Left lung (tissue), 10 donors: Measurements from ENCODE around the gene TOGARAM1. TPM values are rescaled to one million over a fixed set of nuclear protein-coding genes. Genes with fewer than 3 reads are reported as not detected.

Source experiments
- ATAC-seq: fragments of 200-7000 bp; cut with Tn5 transposase; one replicate; pipeline ENCODE4 v1.9.1; 2020; ENCODE audit warnings: moderate library complexity
- DNase-seq, 4 donors: peaks; one replicate each; pipeline ENCODE4 v3.0.0-alpha.2; 2013 to 2020
- H3K27ac ChIP-seq, 2 donors: fragments of 200-600 bp; sonication (generic) in 1 of 2; one replicate each; pipeline versions ENCODE4 v1.5.0 to v1.8.0; 2020 to 2021
- H3K27me3 ChIP-seq, 2 donors: fragments of 200-600 bp; sonication (generic) in 1 of 2; one replicate each; pipeline versions ENCODE4 v1.5.0 to v1.8.0; 2020 to 2021
- H3K36me3 ChIP-seq, 2 donors: fragments of 200-600 bp; sonication (generic) in 1 of 2; one replicate each; pipeline versions ENCODE4 v1.5.0 to v1.8.0; 2020 to 2021
- H3K4me1 ChIP-seq, 2 donors: fragments of 200-600 bp; one replicate each; pipeline ENCODE4 v1.8.0; 2021
- H3K4me3 ChIP-seq, 2 donors: fragments of 200-600 bp; sonication (generic) in 1 of 2; one replicate each; pipeline versions ENCODE4 v1.5.0 to v1.8.0; 2020 to 2021; ENCODE audit warnings: mild to moderate bottlenecking in 1 of 2
- H3K9me3 ChIP-seq, 2 donors: fragments of 200-600 bp; sonication (generic) in 1 of 2; one replicate each; pipeline versions ENCODE4 v1.5.0 to v1.8.0; 2020 to 2021
- CTCF ChIP-seq, 2 donors: fragments of 200-600 bp; sonication (generic) in 1 of 2; IDR thresholded peaks; one replicate each; pipeline versions ENCODE4 v1.5.0 to v1.8.0; 2021; ENCODE audit warnings: antibody characterized with exemption in 2 of 2
- intact Hi-C, 2 donors: fragments of 100-400 bp; cut with DNase I; formaldehyde crosslinking; loops; one replicate each; pipeline versions ENCODE4 v1.11.2 to v1.14.2; 2022
- polyA plus RNA-seq, 6 donors: library from polyadenylated mRNA; unstranded; fragments of 120-200 nt; gene quantifications; one replicate each; pipeline ENCODE4 v1.2.1, GENCODE V29; 2013; ENCODE audit not compliant: insufficient read length in 6 of 6
- total RNA-seq, 2 donors: library from RNA; stranded (reverse); fragmentation: NEBNext Ultra II Directional; extraction: Animal tissue kit (Norgen Biotek cat#: 25700); gene quantifications; one replicate each; pipeline ENCODE4 v1.2.1, GENCODE V29; 2021
- donor health status: DM: no; HTN: yes; CAD: no.
- donor health status: DM: no; HTN: no; CAD: no.

The TOGARAM1 gene
- total and polyA plus RNA-seq, 8 donors: 12.3 to 44.4 (median 33.8) TPM

GRCh38 chr14:45034730-45035129 is 72.7 kb downstream of the TOGARAM1 start:
- intact Hi-C loops: no loop called here
- TF ChIP-seq CTCF (IDR thresholded peaks at IDR 0.05): no peak
- Histone ChIP-seq H3K4me1 (no peaks in the 10 kb centered on the region), H3K27ac (no peak overlapping the region), H3K27me3 (no peaks in the 10 kb centered on the region), H3K36me3 (peaks cover 4 to 59% of the 10 kb centered on the region in 2 donors), H3K4me3 (no peak overlapping the region), H3K9me3 (peaks cover 0 to 12% of the 10 kb centered on the region in 2 donors)
- ATAC-seq (no peak), DNase-seq (no peak)

- no peaks in the 10 kb centered on the region for H3K27me3 ChIP-seq
- TF ChIP-seq CTCF (IDR thresholded peaks at IDR 0.05): no peak
- H3K36me3 ChIP-seq: peaks cover 0 to 43% of the 10 kb centered on the region in 2 donors
- no peaks in the 10 kb centered on the region for H3K4me1 ChIP-seq
- intact Hi-C loops: no loop called here
- no peak overlapping the region for H3K4me3 ChIP-seq
- H3K9me3 ChIP-seq: peaks cover 0 to 12% of the 10 kb centered on the region in 2 donors
- ATAC-seq (no peak), DNase-seq (no peak)
- H3K27ac ChIP-seq: no peak overlapping the region
Observed at GRCh38 chr14:45038256-45038655, 76.3 kb downstream of the TOGARAM1 start.

- no peaks in the 10 kb centered on the region for H3K4me1 ChIP-seq
- no peak for TF ChIP-seq CTCF (IDR thresholded peaks at IDR 0.05)
Observed at GRCh38 chr14:45038865-45039264, 76.9 kb downstream of the TOGARAM1 start.

GRCh38 chr14:45039390-45039789 is 77.4 kb downstream of the TOGARAM1 start:
- H3K4me1 ChIP-seq: no peaks in the 10 kb centered on the region
- H3K9me3 ChIP-seq: peaks cover 0 to 12% of the 10 kb centered on the region in 2 donors
- no peaks in the 10 kb centered on the region for H3K27me3 ChIP-seq
- DNase-seq (no peak), ATAC-seq (no peak)
- intact Hi-C loops: no loop called here
- H3K27ac ChIP-seq: no peak overlapping the region
- no peak for TF ChIP-seq CTCF (IDR thresholded peaks at IDR 0.05)
- H3K4me3 ChIP-seq: no peak overlapping the region
- H3K36me3 ChIP-seq: peaks cover 0 to 37% of the 10 kb centered on the region in 2 donors

More at GRCh38 chr14:45038865-45039264, 76.9 kb downstream of the TOGARAM1 start:
- Histone ChIP-seq H3K36me3 (peaks cover 0 to 39% of the 10 kb centered on the region in 2 donors), H3K27me3 (no peaks in the 10 kb centered on the region), H3K27ac (no peak overlapping the region), H3K9me3 (peaks cover 0 to 12% of the 10 kb centered on the region in 2 donors), H3K4me3 (no peak overlapping the region)
- ATAC-seq (no peak), DNase-seq (no peak)
- intact Hi-C loops: no loop called here

- Histone ChIP-seq H3K27ac (no peak overlapping the region), H3K36me3 (peaks cover 0 to 49% of the 10 kb centered on the region in 2 donors), H3K27me3 (no peaks in the 10 kb centered on the region), H3K4me3 (no peak overlapping the region), H3K9me3 (peaks cover 0 to 12% of the 10 kb centered on the region in 2 donors), H3K4me1 (no peaks in the 10 kb centered on the region)
- no peak for TF ChIP-seq CTCF (IDR thresholded peaks at IDR 0.05)
- intact Hi-C loops: no loop called here
- no peak for DNase-seq
- no peak for ATAC-seq
Observed at GRCh38 chr14:45041641-45042040, 79.7 kb downstream of the TOGARAM1 start.
